Astrocyte of the hippocampus (primary cell): Measurements from ENCODE around the gene CELF4.
A peak's percentile ranks its signal among the peaks of the same experiment; 100 is the strongest.

Experiments used
- DNase-seq: peaks from one replicate; pipeline ENCODE4 v3.0.0; 2011; ENCODE audit warnings: low read depth, low spot score

The CELF4 gene

DNA sequence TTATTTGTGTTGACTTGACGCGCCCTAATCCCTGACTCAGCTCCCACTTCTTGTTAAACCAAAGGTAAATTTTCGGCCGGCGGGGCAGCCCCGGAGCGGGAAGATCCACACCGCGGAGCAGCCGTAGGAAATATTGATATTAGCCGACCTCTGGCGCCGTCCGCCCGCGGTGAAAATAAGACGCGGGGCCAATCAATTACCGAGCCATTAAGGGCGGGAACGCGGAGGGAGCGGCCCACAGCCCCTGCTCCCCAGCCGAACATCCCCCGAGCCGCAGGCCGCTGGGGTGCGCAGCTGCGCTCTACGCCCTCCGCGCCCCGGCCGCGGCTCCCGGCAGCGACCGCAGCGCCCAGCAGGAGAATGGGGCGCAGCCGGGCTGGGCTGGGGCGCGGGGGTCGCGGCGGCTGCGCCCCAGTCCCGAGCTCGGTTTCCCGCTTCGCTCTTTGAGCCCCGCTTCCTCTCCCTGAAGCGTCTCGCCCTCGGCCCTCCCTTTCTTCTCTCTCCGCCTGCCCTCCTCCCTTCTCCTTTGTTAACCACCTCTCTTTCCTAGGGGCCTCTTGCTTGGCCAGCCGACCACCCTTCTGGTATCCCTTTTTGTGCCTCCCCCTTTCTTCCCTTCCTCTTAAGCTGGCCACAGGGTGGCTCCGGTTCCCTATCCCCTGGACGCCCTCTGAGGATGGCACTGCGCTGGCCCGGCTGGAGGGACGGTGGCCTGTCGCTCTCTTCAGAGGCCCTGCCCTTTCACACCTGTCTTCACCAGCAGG, 40.9 kb downstream of the CELF4 start:
- DNase-seq = peak; percentile 14

DNA sequence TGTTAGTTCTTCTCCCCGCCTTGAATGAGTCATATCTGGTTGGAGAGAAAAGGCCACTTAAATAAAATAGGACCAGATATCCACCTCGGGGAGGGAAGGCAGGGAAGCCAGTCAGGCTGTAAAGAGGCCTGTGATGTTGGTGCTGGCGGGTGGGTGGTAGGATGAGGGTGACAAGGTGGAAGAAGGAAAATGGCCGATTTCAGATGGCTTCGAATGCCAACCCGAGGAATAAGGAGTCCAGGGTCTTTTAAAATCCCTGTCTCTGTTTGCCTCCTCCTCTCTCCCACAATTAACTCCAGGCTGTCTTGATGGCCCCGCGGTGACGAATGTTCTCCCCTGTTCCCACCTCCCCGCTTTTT, 41.5 kb downstream of the CELF4 start:
- no peak for DNase-seq

DNA sequence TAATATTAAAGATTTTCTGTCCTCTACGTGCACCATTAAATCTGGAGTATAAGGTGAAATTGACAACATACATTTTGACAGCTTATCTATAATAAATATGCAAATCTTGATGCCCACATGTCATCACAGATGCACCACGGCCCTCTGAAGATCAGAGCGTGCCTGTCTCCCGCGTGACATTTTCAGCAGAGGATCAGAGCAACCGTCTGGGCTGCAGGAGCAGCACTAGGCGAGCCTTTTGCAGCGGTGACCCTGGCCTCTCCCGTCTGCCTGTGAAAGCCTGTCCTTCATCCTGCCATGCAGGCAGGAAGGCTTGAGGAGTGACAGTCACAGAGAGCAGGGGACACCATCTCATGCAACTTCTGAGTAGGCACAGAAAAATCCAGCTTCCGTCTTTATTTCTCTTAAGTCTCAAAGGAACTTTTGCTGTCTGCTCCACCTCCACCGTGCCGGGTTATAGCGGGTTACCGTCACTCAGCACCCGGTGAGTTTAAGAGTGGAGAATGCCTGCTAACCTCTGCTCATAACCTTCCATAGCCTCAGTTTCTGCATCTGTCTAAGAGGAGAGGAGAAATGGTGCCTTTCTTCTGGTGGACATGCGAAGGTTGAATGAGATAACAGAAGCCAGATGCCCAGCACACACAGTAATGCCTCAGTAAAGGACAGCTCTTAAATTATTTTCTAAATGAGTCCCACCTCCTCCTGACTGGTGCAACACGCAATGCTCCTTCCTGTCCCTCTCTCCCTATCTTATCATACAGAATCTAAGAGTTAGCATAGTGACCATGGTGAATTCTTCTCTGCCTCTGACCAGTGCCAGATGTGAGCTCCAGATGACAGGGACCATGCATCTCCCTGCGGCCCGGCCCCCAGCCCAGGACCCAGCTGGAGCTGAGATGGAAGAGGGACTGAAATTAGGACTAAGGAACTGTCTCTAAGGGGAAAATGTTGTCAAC, 43.8 kb downstream of the CELF4 start:
- DNase-seq = no peak

DNA sequence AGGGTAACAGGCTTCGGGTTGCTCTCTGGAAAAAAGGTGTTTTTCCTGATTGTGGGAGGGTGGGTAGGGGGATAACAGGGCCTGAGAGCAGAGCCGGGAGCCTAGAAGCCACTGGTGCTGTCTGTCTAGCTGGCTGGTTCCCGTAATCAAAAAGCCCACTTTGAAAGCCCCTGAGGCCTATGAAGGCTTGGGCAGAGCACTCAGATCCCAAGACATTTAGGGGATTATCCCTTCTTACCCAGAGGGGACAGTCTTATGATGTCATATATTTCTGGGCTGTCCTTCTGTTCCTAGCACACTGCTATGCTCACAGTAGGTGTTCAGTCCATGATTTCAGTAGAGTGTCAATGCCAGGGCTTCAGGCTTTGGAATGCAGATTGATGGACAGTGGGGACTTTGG, 45.1 kb downstream of the CELF4 start:
- DNase-seq = no peak

DNA sequence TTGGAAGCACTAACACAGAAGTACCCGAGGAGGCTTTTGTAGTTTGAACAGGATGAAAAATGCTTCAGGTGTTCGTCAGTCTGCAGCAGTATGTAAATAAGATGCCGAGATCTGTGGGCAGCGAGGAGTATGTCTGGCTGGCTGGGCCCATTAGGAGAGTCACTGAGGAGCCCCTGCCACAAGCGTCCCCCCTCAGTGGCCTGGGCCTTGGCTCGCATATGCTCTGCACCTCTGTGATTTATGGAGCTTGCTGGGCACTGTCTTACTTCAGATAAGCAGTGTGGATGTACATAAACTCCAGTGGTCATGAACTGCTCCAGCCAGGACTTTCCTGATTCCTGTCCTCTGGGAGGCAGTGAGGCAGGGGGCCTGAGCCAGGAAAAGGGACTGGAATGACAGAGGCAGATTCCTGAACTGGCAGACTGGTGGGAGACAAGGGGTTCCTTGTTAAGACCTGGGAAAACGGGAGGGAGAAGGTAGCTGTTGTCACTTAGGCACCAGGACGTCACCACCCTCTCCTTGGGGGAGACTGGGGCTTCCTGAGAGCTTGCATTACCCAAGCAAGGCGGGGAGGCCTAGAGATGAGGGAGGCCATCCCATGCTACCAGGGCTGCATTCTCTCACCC, 46.0 kb downstream of the CELF4 start:
- no peak for DNase-seq

DNA sequence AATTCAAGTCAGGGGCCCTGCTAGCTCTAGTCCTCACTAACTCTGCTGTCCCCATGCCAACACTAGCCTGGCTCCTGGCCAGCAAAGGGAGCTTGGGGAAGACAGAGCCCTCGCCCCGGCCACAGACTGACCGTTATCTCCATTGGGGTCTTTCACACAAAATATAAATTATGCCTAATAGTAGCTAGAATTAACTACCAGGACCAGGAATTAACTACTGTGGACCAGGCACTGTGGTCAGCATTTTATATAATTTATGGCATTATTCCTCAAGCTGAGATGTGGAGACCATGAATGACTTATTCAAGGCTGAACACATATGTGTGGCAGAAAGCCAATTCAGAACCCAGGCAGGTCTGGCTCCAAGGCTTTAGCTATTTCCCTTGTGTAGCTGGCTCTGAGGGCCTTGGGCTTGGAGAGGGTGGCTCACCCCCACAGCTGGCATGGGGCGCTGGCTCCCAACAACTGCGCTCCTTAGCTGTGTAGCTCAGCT, 49.2 kb downstream of the CELF4 start:
- no peak for DNase-seq

DNA sequence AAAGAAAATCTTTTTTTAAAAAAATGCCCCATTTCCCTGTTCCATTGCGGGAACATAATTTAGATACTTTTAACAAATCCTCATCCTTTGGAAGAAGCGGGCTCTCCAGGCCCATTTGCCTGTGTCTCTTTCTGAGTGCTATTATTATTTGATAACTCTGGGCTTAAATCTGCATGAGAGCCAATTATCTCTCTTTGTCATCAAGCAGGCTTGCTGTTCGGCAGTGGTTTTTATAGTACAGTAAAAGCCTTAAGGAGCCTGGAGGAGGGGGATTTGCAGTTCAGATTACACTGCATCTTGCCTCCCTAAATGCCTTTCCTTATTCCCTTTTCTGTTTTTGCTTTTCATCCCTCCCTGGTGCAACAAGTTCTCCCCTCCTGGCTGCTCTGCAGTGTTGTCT, 50.6 kb downstream of the CELF4 start:
- DNase-seq = no peak

DNA sequence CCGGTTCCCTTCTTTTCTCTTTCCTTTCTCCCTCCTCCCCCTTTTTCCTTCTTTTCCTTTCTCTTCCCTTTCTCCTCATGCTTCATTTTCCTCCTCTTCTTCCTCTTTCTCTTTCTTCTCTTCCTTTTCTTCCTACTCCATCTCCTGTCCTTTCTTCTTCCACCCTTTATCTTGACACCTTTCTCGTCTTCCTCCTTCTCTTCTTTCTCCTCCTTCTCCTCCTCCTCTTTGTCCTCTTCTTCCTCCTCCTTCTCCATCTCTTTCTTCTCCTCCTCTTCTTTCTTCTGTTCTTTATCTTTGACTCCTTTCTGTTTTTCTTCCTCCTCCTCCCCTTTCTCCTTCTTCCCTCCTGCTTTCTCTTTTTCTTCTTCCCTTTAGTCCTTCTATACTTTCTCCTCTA, 53.2 kb downstream of the CELF4 start:
- DNase-seq = no peak

DNA sequence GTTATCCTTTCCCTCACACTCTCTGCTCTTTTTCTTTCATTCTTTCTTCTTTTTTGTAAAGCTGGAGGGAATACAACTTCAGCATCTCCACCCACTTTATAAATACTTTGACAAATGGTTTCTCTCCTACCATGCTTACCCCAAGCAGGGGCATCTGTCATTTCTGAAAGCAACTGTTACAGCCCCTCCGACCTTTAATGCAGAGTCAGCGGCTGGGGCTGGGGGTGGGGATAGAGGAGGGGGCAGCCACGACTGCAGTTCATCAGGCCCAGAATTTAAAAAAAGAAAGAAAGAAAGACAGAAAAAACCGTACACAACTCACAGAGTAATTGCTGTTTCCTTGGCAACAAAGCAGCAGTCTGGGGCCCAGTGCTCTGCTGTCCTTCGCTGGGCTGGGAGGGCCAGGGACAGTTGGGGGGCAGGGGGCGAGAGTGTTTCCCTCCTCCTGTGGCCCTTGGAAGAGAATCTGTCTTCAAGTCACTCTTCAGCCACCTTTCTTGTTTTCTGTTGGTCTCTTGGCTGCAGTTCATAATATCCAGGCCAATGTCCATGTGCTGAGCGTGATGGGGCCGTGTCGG, 53.8 kb downstream of the CELF4 start:
- DNase-seq = no peak

DNA sequence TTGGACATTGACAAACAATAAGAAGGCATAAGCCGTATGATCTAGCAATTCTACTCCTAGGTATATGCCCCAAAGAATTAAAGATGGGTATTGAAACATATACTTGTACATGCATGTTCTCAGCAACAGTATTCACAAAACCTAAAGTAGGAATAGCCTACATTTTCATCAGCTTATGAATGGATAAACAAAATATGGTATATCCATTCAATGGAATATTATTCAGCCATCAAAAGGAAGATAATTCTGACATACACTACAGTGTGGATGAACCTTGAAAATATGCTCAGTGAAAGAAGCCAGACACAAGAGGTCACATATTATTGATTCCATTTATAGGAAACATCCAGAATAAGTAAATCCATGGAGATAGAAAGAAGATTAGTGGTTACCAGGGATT, 56.0 kb downstream of the CELF4 start:
- no peak for DNase-seq

DNA sequence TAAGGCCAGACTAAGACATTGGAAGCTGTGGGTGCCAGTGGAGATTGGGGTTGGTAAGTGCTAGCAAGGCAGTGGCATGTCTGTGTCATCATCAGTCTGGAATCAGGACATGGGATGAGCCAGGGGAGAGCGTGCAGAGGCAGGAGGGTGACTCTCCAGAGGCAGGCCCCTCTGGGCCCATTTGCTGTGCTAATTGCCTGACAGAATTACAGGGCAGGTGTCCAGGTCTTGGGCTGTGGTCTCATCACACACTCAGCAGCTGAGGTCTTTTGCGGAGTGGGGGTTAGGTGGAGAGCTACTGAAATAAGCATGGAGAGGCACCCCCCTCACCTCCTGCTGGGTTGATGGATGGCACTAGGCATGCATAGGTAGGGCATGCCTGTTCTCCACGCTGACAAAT, 57.4 kb downstream of the CELF4 start:
- no peak for DNase-seq

DNA sequence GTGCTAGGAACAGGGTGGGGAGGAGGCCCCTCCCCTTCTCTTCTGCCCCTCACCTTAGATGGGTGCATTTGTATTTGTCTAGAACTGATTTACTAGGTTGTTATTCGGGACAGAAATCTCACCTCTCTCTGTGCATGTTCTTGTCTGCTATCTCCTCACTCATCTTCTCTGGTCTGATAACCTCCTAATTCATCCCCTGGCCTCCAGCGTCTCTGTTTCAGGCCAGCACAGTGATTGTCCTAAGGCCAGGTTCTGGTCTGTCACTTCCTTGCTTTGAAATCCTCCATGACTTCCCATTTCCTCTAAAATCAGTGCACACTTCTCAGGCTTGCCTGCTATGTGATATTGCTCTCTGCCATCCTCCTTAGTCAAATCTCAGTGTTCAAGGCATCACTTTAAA, 58.4 kb downstream of the CELF4 start:
- DNase-seq = no peak

DNA sequence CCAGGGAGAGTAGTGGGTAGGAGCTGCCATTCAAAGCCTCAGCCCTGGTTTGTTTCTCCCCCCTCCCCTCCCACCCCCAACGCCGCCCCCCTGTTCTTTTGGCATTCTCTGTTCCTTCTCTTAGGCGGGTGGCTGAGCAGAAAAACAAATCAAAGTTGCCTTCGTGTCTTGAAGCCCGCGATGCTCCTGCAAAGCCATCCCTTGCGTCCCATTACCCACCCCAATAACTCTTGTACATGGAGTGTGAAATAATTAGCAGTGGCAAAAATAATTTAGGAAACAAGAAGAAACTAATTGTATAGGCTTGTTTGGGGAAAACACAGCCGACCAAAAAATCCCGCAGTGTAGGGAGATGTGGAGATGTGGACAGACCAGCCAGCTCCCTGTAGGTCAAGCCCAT, 59.6 kb downstream of the CELF4 start:
- no peak for DNase-seq

DNA sequence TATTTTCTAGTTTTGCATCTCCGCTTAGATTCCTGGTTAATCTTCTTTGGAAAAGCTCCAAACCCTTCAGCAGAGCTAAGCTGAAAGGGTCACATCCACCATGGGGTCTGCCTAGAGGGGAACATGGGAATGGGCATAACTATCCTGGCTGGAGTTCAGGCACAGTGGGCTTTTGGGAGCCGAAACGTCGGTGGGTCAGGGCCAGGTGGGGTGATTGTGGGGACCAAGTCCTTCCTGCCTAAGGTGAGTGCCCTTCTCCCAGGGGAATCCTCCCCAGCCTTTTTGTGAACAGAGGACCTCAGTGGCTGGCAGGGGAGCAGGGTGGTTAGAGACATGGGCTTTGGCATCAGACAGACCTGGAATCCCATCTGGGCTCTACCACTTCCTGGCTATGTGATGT, 60.3 kb downstream of the CELF4 start:
- DNase-seq = no peak

DNA sequence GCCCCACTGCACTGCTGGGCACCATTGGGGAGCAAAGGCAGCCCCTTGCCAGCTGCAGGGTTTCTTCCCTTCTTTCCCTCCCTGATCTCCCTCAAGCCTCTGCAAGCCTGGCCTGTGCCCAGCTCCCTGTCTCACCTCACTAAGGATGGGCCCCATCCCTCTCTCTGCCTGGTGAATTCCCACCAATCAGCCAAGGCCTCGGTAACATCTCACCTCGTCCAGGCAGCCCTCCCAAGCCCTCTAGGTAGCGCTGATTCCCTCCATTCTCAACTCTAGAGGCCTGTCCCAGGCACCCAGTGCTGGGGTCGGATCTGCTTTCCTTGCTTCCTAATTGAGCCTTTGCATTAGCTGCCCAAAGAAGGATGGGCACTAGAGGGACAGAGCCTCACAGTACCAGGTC, 63.0 kb downstream of the CELF4 start:
- DNase-seq = no peak

DNA sequence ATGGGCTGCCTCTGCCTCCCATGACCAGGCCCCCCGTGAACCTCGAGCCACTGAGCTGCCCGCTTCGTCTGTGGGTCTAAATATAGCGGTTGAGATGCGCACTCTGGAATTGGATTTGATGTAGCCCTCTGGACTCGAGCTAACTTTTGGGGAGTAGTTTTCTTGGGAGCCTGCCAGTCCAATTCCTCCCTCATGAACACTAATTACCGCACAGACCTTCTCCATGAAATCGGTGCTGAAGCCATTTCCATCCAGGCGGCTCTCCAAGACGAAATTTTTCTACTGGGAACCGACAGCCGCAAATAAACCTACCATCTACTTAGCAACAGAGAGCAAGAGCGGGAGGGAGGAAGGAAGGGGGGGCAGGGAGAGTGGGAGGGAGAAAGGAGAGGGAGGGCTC, 63.6 kb downstream of the CELF4 start:
- DNase-seq = peak; percentile 21

DNA sequence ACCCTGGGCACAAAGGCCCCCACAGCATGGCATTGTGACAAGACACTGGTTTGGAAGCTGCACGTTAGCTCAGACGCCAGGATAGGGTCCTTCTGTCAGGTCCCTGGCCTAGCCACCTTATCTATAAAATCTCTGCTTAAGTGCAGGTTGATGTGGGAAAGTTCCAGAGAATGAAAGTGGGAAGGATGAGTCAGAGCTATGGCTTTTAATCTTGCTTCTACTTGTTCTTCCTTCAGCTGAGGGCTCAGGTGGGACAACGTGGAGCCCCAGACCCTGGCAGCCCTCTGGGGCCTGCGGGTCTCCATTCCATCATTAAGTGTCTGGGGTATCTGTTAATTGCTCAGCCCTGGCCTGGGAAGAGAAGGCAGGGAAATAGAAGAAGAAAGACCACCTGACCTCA, 64.5 kb downstream of the CELF4 start:
- no peak for DNase-seq

DNA sequence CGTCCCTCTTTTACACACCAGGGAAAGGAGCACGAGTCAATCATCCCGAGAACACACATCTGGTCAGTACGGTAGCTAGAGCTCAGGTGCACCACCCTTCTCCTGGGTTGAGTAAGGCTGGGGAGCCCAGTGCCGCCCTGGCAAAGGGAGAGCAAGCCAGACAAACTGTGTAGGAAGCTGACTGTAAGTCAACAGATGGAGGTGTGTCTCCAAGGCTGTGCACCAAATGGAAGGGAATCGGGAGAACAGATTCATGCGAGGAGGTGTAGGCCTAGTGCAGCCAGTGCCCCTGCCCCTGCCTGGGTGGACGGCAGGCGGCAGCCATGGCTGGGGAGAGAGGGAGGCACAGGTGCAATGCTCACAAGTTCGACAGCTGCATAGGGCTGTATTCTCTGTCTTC, 65.7 kb downstream of the CELF4 start:
- DNase-seq = no peak

DNA sequence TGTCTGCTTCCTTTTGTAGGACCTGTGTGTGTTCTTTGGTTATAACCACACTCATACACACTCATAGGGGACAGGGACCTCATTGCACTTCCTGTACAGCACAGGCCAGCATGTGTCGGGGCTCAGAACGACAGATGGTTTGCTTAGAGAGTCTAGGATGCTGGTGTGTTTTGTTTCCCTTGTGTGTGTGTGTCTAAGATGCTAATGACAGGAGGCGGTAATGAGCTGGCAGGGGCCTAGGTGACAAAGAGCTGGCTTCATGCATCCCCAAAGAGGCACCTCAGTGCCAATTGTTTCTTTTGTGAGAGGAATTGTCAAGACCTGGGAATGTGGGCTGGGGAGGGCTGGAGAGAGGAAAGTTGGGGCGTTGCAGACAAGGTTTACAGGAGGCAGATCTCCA, 66.6 kb downstream of the CELF4 start:
- no peak for DNase-seq

DNA sequence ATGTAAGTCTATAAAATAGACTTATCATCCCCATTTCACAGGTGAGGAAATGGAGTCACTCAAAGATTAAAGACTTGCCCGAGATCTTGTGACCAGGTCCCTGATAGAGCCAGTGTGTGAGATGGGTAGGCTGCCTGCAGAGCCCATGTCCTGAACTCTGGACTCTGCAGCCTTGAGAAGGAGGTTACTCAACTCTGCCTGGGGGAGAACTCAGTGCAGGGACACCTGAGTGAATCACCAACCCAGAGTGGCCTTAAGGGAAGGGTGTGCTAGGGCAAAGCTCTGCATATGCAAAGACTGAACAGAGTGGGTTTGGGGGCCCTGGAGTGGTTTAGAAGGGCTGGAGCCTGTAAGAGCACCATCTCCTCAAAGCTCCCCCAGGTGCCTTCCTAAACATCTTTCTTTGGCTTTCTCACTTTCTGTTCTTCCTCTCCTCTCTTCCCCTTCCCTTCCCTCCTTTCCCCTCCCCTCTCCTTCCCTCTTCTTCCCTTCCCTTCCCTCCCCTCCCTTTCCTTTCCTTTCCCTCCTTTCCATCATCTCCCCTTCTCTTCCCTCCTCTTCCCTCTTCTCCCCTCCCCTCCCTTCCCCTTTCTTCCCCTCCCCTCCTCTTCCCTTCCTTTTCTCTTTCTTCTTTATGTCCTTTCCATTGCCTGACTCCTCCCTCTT, 67.6 kb downstream of the CELF4 start:
- DNase-seq = no peak

DNA sequence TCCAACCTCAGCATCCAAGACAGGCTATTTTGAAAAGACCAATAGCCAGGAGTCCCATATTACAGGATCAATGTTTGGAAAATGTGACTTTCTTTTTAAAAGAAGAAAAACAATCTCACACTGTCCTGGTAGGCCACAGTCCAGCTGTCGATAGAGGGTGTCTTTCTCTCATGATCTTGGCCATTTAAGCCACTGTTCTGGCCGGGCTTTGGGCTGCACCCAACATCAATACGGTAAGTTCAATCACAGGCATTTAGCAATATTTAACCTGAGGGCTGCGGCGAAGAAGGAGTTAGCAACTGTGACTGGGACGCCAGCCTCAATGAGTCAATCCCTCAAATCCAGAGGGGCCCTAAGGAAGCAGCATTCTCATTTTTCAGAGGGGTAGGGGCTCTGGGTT, 69.0 kb downstream of the CELF4 start:
- DNase-seq = no peak

DNA sequence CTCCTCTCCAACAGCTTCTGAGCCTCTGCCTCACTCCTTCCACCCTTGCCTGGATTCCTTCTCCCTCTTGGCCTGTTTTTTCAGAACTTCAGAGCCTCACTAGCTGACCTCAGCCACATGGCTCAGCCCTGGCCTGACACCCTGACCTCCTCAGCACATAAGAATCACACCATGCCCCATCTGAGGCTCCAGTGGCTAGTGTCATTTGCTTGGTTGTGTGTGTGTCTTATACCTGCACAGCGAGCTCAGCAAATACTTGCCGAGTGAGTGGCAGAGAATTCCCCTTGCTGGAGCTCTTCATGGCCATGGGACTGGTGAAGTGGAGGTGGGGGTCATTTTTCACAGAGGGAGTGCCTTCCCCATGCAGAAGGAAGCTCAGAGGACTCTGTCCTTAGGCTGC, 70.2 kb downstream of the CELF4 start:
- no peak for DNase-seq
